Measurements from ENCODE around the gene ATP13A3. TPM values are rescaled to one million over a fixed set of nuclear protein-coding genes. Genes with fewer than 3 reads are reported as not detected.

ATP13A3 gene
- total and polyA plus RNA-seq, 10 of the 15 experiments (the other 5 are each of a cell fraction or from before 2014, with no cell fraction given): 14.0 to 108 (median 69.5) TPM

- CTCF ChIA-PET: interaction anchor here (0.7 to 1.5 kb wide), 2 partner anchors 24 to 41 kb away, joined by 3 to 6 read pairs; no protein-coding TSS in a partner anchor
- no TSS peak for BruUV-seq (replicated peaks)
- Histone ChIP-seq H3K36me3 (ENCODE audit: control insufficient read depth in 2 of 2, insufficient read depth in 2 of 2, low read length in 1 of 2) (no peaks in the 10 kb centered on the region), H3K4me3 (no peak overlapping the region), H4K20me1 (ENCODE audit: control insufficient read depth, insufficient read depth) (no peaks in the 10 kb centered on the region), H3K9me3 (replicated peaks; ENCODE audit: control insufficient read depth, insufficient read depth, low read length) (no peaks in the 10 kb centered on the region), H3K79me2 (ENCODE audit: control insufficient read depth, insufficient read depth, low read length) (no peaks in the 10 kb centered on the region), H3K4me1 (ENCODE audit: control insufficient read depth, insufficient read depth, low read length) (no peaks in the 10 kb centered on the region), H3K4me2 (ENCODE audit: control insufficient read depth, insufficient read depth) (no peak overlapping the region), H3K9ac (ENCODE audit: control insufficient read depth, insufficient read depth, low read length) (no peak overlapping the region), H3K27me3 (replicated peaks in 1 of 2; ENCODE audit: control insufficient read depth in 2 of 2, insufficient read depth in 2 of 2, low read length in 1 of 2) (peaks cover 8 to 14% of the 10 kb centered on the region in 2 experiments; a peak in 3 of 4 replicates), H2AFZ (ENCODE audit: control insufficient read depth, low read depth, low read length) (no peak overlapping the region), H3K27ac (ENCODE audit: control insufficient read depth, insufficient read depth) (no peak overlapping the region)
- RAD21 ChIA-PET (ENCODE audit: unreplicated experiment): no interaction called here
- intact Hi-C loops (cut with micrococcal nuclease; ENCODE audit: unreplicated experiment): no loop called here
- no peak for TF ChIP-seq TCF7 (IDR thresholded peaks at IDR 0.05; ENCODE audit: borderline replicate concordance)
- TF ChIP-seq RB1 (IDR thresholded peaks at IDR 0.05; ENCODE audit: borderline replicate concordance): no peak
- no peak for TF ChIP-seq KDM1A (IDR thresholded peaks at IDR 0.05; ENCODE audit: borderline replicate concordance)
- TF ChIP-seq PAX8 (IDR thresholded peaks at IDR 0.05): no peak
- TF ChIP-seq MYC (IDR thresholded peaks at IDR 0.05; ENCODE audit: insufficient read depth, insufficient read length, insufficient replicate concordance, low read length, severe bottlenecking): no peak
- TF ChIP-seq ATF7 (IDR thresholded peaks at IDR 0.05; ENCODE audit: low read depth): no peak
- no peak for TF ChIP-seq ZNF384 (IDR thresholded peaks at IDR 0.05; ENCODE audit: borderline replicate concordance, low read depth, low read length)
- no peak for TF ChIP-seq NR2C1 (IDR thresholded peaks at IDR 0.05)
- no peak for TF ChIP-seq MXI1 (IDR thresholded peaks at IDR 0.05; ENCODE audit: low read depth, low read length)
- TF ChIP-seq, protein P1, sequence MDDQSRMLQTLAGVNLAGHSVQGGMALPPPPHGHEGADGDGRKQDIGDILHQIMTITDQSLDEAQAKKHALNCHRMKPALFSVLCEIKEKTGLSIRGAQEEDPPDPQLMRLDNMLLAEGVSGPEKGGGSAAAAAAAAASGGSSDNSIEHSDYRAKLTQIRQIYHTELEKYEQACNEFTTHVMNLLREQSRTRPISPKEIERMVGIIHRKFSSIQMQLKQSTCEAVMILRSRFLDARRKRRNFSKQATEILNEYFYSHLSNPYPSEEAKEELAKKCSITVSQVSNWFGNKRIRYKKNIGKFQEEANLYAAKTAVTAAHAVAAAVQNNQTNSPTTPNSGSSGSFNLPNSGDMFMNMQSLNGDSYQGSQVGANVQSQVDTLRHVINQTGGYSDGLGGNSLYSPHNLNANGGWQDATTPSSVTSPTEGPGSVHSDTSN (IDR thresholded peaks at IDR 0.05; ENCODE audit: insufficient replicate concordance, low read depth, low read length): no peak
- TF ChIP-seq RCOR1 (conservative IDR thresholded peaks at IDR 0.05; ENCODE audit: low read depth, low read length): no peak
- TF ChIP-seq FOXK2 (IDR thresholded peaks at IDR 0.05): no peak
- no peak for TF ChIP-seq FOS (IDR thresholded peaks at IDR 0.05; ENCODE audit: borderline replicate concordance, extremely low read depth, insufficient read length)
- TF ChIP-seq, protein P2, sequence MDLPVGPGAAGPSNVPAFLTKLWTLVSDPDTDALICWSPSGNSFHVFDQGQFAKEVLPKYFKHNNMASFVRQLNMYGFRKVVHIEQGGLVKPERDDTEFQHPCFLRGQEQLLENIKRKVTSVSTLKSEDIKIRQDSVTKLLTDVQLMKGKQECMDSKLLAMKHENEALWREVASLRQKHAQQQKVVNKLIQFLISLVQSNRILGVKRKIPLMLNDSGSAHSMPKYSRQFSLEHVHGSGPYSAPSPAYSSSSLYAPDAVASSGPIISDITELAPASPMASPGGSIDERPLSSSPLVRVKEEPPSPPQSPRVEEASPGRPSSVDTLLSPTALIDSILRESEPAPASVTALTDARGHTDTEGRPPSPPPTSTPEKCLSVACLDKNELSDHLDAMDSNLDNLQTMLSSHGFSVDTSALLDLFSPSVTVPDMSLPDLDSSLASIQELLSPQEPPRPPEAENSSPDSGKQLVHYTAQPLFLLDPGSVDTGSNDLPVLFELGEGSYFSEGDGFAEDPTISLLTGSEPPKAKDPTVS (IDR thresholded peaks at IDR 0.05; ENCODE audit: low read depth, low read length): no peak
- 19% methylated on average over 18 of the region's 18 CpGs for WGBS (ENCODE audit: insufficient coverage, insufficient replicate concordance, low lambda C conversion rate, missing lambda C conversion rate)
- POLR2A ChIA-PET: no interaction called here
- in situ Hi-C loops (cut with MboI): no loop called here
- FAIRE-seq (no peak), ATAC-seq (no peak), DNase-seq (ENCODE audit: low read depth, low spot score) (no peak)
- SMC1A ChIA-PET (ENCODE audit: uncharacterized antibody, unreplicated experiment): no interaction called here
These were observed 118.6 kb downstream of the ATP13A3 start for GRCh38 chr3:194367992-194368841.
